HepG2 (cell line): Measurements from ENCODE around the gene MAPK9. TPM values are rescaled to one million over a fixed set of nuclear protein-coding genes. Genes with fewer than 3 reads are reported as not detected.

ENCODE experiments used
- ATAC-seq: fragments of 200-7000 bp; cut with Tn5 transposase; 3 replicates; pipeline ENCODE4 v1.9.1; 2020; ENCODE audit warnings: mild to moderate bottlenecking, moderate library complexity
- BruUV-seq: library from RNA; stranded (reverse); fragments of 400-500 nt; replicated peaks from 2 replicates; lab custom pipeline; 2021; lab: Mats Ljungman, UMichigan
- CTCF ChIA-PET: fragments of 300-600 bp; formaldehyde crosslinking; extraction: SDS; loops from one replicate; lab custom pipeline; 2021; ENCODE audit warnings: low total read pairs, inconsistent platforms, low intra/inter-chr PET ratio; lab: Yijun Ruan, JAX
- POLR2A ChIA-PET: fragments of 350-600 bp; sonication (Branson Sonifier 250); formaldehyde crosslinking; loops from one replicate; lab custom pipeline; 2020; ENCODE audit warnings: antibody characterized with exemption, inconsistent platforms; lab: Yijun Ruan, JAX
- DNase-seq: peaks from one replicate; pipeline ENCODE4 v3.0.0-alpha.2; 2015; ENCODE audit warnings: low spot score
- FAIRE-seq: peaks from 3 replicates; lab custom pipeline; 2011; peaks lifted over from hg19 to GRCh38; lab: Jason Lieb, UNC
- H2AFZ ChIP-seq: one replicate; pipeline ENCODE4 v1.6.1; 2011; ENCODE audit warnings: low read length, inconsistent platforms
- H3K27ac ChIP-seq: fragments of 300-600 bp; 3 replicates; pipeline ENCODE4 v1.8.0; 2011; ENCODE audit warnings: mixed run types, mild to moderate bottlenecking, mixed read lengths, low read length, inconsistent platforms; ENCODE audit not compliant: insufficient read depth; ENCODE audit errors: extremely low read length
- H3K27me3 ChIP-seq, 2 experiments: fragments of 200-600 bp in 1 of 2; 2 replicates in 1 of 2; 3 replicates in 1 of 2; pipeline versions ENCODE4 v1.6.0 to v1.8.0; 2011; ENCODE audit warnings: low read length in 2 of 2, mild to moderate bottlenecking in 2 of 2, moderate library complexity in 2 of 2, inconsistent platforms in 1 of 2; ENCODE audit not compliant: insufficient read depth in 2 of 2, control insufficient read depth in 1 of 2
- H3K36me3 ChIP-seq, 2 experiments: fragments of 200-600 bp in 1 of 2; replicated peaks in 1 of 2; 2 replicates in 1 of 2; 3 replicates in 1 of 2; pipeline versions ENCODE4 v1.5.1 to v1.8.0; 2011; ENCODE audit warnings: low read length in 2 of 2, inconsistent platforms in 1 of 2; ENCODE audit not compliant: insufficient read depth in 2 of 2, control insufficient read depth in 1 of 2
- H3K4me1 ChIP-seq: 2 replicates; pipeline ENCODE4 v1.5.1; 2012; ENCODE audit warnings: low read length, inconsistent platforms; ENCODE audit not compliant: insufficient read depth
- H3K4me2 ChIP-seq: 2 replicates; pipeline ENCODE4 v1.6.0; 2011; ENCODE audit warnings: low read depth, low read length, inconsistent platforms
- H3K4me3 ChIP-seq, 3 experiments: fragments of 200-600 bp in 1 of 3; sonication (generic), shearing (Covaris generic) in 1 of 3; replicated peaks in 1 of 3; 2 replicates each; pipeline ENCODE4 v1.5.1; 2011 to 2016; ENCODE audit warnings: low read length in 3 of 3, inconsistent platforms in 2 of 3, low read depth in 2 of 3, mild to moderate bottlenecking in 2 of 3, control low read depth in 1 of 3, mixed read lengths in 1 of 3; ENCODE audit not compliant: insufficient read depth in 1 of 3
- H3K79me2 ChIP-seq: one replicate; pipeline ENCODE4 v1.6.1; 2011; ENCODE audit warnings: low read length, inconsistent platforms; ENCODE audit not compliant: insufficient read depth
- H3K9ac ChIP-seq: 2 replicates; pipeline ENCODE4 v1.6.0; 2011; ENCODE audit warnings: mild to moderate bottlenecking, low read depth, low read length, inconsistent platforms; ENCODE audit not compliant: insufficient read depth
- H3K9me3 ChIP-seq: 2 replicates; pipeline ENCODE4 v1.5.1; 2012; ENCODE audit warnings: mild to moderate bottlenecking, low read length
- H4K20me1 ChIP-seq: 2 replicates; pipeline ENCODE4 v1.6.0; 2011; ENCODE audit warnings: inconsistent platforms, mild to moderate bottlenecking, low read length, moderate library complexity; ENCODE audit not compliant: insufficient read depth
- EED ChIP-seq: sonication (generic); formaldehyde crosslinking; IDR thresholded peaks from 2 replicates; pipeline ENCODE4 v1.5.0; 2020; ENCODE audit warnings: mild to moderate bottlenecking, missing genetic modification reagents
- MTF1 ChIP-seq: sonication (generic); formaldehyde crosslinking; IDR thresholded peaks from 2 replicates; pipeline ENCODE4 v1.5.0; 2020; ENCODE audit warnings: missing genetic modification reagents
- NFE2L1 ChIP-seq: sonication (generic); formaldehyde crosslinking; IDR thresholded peaks from 2 replicates; pipeline ENCODE4 v1.4.0; 2020; ENCODE audit warnings: missing genetic modification reagents, mild to moderate bottlenecking, borderline replicate concordance
- NFIC ChIP-seq: IDR thresholded peaks from 2 replicates; pipeline ENCODE4 v1.6.1; 2012; ENCODE audit warnings: mild to moderate bottlenecking, low read length, inconsistent platforms
- NR2F1 ChIP-seq, 2 experiments: fragments of 450-650 bp in 1 of 2; formaldehyde crosslinking in 1 of 2; IDR thresholded peaks; 2 replicates each; pipeline versions ENCODE4 v1.5.0 to v1.6.1; 2016 to 2020; ENCODE audit warnings: mild to moderate bottlenecking in 1 of 2, missing compliant biosample characterization in 1 of 2, missing genetic modification reagents in 1 of 2, moderate library complexity in 1 of 2
- RFX5 ChIP-seq: IDR thresholded peaks from 2 replicates; pipeline ENCODE4 v1.6.1; 2011; ENCODE audit warnings: low read depth, low read length, improper control_type of control experiment
- TMF1 ChIP-seq: sonication (generic); formaldehyde crosslinking; IDR thresholded peaks from 2 replicates; pipeline ENCODE4 v1.8.1; 2022; ENCODE audit warnings: low read depth, missing genetic modification reagents
- ZFP36L2 ChIP-seq: sonication (generic); formaldehyde crosslinking; IDR thresholded peaks from 2 replicates; pipeline ENCODE4 v1.4.0; 2020; ENCODE audit warnings: missing genetic modification reagents
- ZKSCAN5 ChIP-seq: sonication (generic); formaldehyde crosslinking; IDR thresholded peaks from 2 replicates; pipeline ENCODE4 v1.5.1; 2020; ENCODE audit warnings: mild to moderate bottlenecking, missing genetic modification reagents
- ZNF317 ChIP-seq: sonication (generic); formaldehyde crosslinking; IDR thresholded peaks from 2 replicates; pipeline ENCODE4 v1.5.0; 2020; ENCODE audit warnings: mild to moderate bottlenecking, missing genetic modification reagents
- ZNF329 ChIP-seq: sonication (generic); formaldehyde crosslinking; IDR thresholded peaks from 2 replicates; pipeline ENCODE4 v1.9.0; 2021; ENCODE audit warnings: low read depth, mild to moderate bottlenecking, missing genetic modification reagents
- ZNF431 ChIP-seq: sonication (generic); formaldehyde crosslinking; IDR thresholded peaks from 2 replicates; pipeline ENCODE4 v1.9.0; 2022; ENCODE audit warnings: missing genetic modification reagents, low read depth, mild to moderate bottlenecking, borderline replicate concordance
- ZNF672 ChIP-seq: sonication (generic); formaldehyde crosslinking; IDR thresholded peaks from 2 replicates; pipeline ENCODE4 v1.8.1; 2022; ENCODE audit warnings: missing genetic modification reagents
- ZNF747 ChIP-seq: sonication (generic); formaldehyde crosslinking; IDR thresholded peaks from 2 replicates; pipeline ENCODE4 v1.8.1; 2023; ENCODE audit warnings: missing genetic modification reagents, mild to moderate bottlenecking, borderline replicate concordance
- WGBS: methylation state at CpG from one replicate; pipeline ENCODE4 v1.1.6; 2017; ENCODE audit warnings: low lambda C conversion rate; 5-methylcytosine and 5-hydroxymethylcytosine counted together
- in situ Hi-C: cut with HindIII; loops from 2 replicates; pipeline ENCODE4 v1.10.0; 2017; ENCODE audit warnings: low pct_unique_long_range_greater_than_20kb; ENCODE audit not compliant: extremely low pct_ligation_motif_present
- intact Hi-C: fragments of 100-400 bp; cut with micrococcal nuclease; formaldehyde crosslinking; loops from one replicate; pipeline ENCODE4 v1.10.0; 2022; ENCODE audit not compliant: unreplicated experiment
- polyA plus RNA-seq, 8 experiments: library from polyadenylated mRNA; depleted of rRNA in 3 of 8; stranded (reverse) in 7 of 8; unstranded in 1 of 8; fragments of >200 nt; fragmentation: Illumina TruSeq in 4 of 8; extraction: Trizol in 4 of 8; gene quantifications; 2 replicates each; pipeline versions ENCODE4 v1.2.1 to v1.2.3, GENCODE V29; 2011 to 2016; ENCODE audit warnings: low read depth in 4 of 8, missing spikeins in 1 of 8, mixed read lengths in 1 of 8; ENCODE audit not compliant: insufficient read depth in 1 of 8
- total RNA-seq, 5 experiments: library from RNA; depleted of rRNA; stranded (reverse); fragments of >200 nt; fragmentation: Illumina TruSeq; extraction: Trizol; gene quantifications; 2 replicates each; pipeline ENCODE4 v1.2.3, GENCODE V29; 2016; ENCODE audit warnings: low read depth in 1 of 5
- TF ChIP-seq, protein P1 (sequence below): sonication (generic); formaldehyde crosslinking; IDR thresholded peaks from 2 replicates; pipeline ENCODE4 v1.5.0; 2020; ENCODE audit warnings: missing genetic modification reagents, mild to moderate bottlenecking, borderline replicate concordance
- TF ChIP-seq, protein P2 (sequence below): sonication (generic); formaldehyde crosslinking; IDR thresholded peaks from 2 replicates; pipeline ENCODE4 v1.4.0; 2020; ENCODE audit warnings: mild to moderate bottlenecking, missing genetic modification reagents
- TF ChIP-seq, protein P3 (sequence below): sonication (generic); formaldehyde crosslinking; IDR thresholded peaks from 2 replicates; pipeline ENCODE4 v1.4.0; 2020; ENCODE audit warnings: missing genetic modification reagents, borderline replicate concordance

The MAPK9 gene
- total and polyA plus RNA-seq, 2 of the 13 experiments (the other 11 are each of a cell fraction or from before 2014, with no cell fraction given) = 30.1 to 56.1 TPM

DNA sequence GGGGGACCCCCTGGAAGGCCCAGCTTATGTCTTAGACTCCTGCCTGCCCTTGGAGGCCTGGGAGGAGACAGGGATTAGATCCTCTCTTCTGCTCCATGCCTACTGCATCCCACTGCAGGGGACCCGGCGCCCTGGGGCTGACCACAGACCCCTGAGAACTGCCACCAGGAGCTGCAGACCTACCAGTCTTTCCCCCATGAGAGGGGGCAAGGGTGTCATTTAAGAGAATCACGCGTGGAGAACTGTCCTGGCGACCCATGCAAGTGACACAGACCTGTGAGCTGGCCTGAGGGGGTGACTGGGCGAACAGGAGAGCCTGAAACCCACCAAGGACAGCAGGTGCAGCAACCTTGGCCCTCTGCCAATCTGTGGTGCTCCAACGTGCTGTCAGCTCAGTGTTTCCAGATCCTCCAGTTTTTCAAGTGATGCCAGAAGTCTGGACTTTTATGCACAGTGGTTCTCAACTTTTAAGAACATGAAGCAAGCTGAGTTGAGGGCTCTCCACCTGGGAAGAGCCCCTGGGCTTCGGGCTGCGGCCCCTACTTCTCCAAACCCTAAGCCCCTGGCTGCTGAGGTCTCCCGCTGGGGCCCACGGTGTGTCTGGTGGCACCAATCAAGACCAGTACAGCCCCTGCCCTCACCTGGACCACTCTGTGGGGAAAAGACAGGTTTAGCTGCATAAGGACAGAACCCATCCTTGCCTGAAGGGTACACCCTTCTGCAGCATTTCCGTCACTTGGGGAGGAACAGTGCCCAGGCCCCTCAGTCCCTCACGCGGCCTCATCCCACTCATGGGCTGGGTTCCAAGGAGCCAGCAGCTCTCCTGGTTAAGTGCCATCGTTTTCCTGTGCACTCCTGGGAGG is 43.1 kb upstream of the MAPK9 start:
- Histone ChIP-seq H3K27me3 (peaks cover 2 to 48% of the 10 kb centered on the region in 2 experiments; a peak in 3 of 5 replicates), H3K4me1 (0 out of 2 replicates have a peak, but pooled peaks cover 8% of the 10 kb centered on the region), H3K27ac (no peak overlapping the region), H4K20me1 (no peaks in the 10 kb centered on the region), H3K36me3 (no peaks in the 10 kb centered on the region), H2AFZ (no peak overlapping the region), H3K4me3 (no peak overlapping the region), H3K9ac (no peak overlapping the region), H3K9me3 (no peaks in the 10 kb centered on the region), H3K4me2 (no peak overlapping the region), H3K79me2 (no peaks in the 10 kb centered on the region)
- ATAC-seq = no peak
- WGBS = 37% methylated on average over 8 of the region's 15 CpGs
- DNase-seq = no peak
- ChIA-PET POLR2A (no interaction called here), CTCF (no interaction called here)
- intact Hi-C loops (no loop called here), in situ Hi-C loops (no loop called here)
- FAIRE-seq = no peak
- no TSS peak for BruUV-seq
- no peak for TF ChIP-seq NR2F1 (CRISPR knock-in tag; IDR thresholded peaks at IDR 0.05)
- TF ChIP-seq, protein P1, sequence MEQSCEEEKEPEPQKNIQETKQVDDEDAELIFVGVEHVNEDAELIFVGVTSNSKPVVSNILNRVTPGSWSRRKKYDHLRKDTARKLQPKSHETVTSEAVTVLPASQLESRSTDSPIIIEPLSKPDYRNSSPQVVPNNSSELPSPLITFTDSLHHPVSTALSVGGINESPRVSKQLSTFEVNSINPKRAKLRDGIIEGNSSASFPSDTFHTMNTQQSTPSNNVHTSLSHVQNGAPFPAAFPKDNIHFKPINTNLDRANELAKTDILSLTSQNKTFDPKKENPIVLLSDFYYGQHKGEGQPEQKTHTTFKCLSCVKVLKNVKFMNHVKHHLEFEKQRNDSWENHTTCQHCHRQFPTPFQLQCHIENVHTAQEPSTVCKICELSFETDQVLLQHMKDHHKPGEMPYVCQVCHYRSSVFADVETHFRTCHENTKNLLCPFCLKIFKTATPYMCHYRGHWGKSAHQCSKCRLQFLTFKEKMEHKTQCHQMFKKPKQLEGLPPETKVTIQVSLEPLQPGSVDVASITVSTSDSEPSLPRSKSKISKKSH (CRISPR knock-in tag) = no peak
- TF ChIP-seq, protein P2, sequence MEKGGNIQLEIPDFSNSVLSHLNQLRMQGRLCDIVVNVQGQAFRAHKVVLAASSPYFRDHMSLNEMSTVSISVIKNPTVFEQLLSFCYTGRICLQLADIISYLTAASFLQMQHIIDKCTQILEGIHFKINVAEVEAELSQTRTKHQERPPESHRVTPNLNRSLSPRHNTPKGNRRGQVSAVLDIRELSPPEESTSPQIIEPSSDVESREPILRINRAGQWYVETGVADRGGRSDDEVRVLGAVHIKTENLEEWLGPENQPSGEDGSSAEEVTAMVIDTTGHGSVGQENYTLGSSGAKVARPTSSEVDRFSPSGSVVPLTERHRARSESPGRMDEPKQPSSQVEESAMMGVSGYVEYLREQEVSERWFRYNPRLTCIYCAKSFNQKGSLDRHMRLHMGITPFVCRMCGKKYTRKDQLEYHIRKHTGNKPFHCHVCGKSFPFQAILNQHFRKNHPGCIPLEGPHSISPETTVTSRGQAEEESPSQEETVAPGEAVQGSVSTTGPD (CRISPR knock-in tag) = no peak
- no peak for TF ChIP-seq ZFP36L2 (CRISPR knock-in tag)
- no peak for TF ChIP-seq NFE2L1 (CRISPR knock-in tag)
- no peak for TF ChIP-seq ZNF672 (CRISPR knock-in tag)
- no peak for TF ChIP-seq EED (CRISPR knock-in tag)
- TF ChIP-seq ZNF329 = no peak
- TF ChIP-seq ZKSCAN5 (CRISPR knock-in tag) = no peak
- no peak for TF ChIP-seq RFX5
- no peak for TF ChIP-seq ZNF431
- no peak for TF ChIP-seq NFIC
- TF ChIP-seq, protein P3, sequence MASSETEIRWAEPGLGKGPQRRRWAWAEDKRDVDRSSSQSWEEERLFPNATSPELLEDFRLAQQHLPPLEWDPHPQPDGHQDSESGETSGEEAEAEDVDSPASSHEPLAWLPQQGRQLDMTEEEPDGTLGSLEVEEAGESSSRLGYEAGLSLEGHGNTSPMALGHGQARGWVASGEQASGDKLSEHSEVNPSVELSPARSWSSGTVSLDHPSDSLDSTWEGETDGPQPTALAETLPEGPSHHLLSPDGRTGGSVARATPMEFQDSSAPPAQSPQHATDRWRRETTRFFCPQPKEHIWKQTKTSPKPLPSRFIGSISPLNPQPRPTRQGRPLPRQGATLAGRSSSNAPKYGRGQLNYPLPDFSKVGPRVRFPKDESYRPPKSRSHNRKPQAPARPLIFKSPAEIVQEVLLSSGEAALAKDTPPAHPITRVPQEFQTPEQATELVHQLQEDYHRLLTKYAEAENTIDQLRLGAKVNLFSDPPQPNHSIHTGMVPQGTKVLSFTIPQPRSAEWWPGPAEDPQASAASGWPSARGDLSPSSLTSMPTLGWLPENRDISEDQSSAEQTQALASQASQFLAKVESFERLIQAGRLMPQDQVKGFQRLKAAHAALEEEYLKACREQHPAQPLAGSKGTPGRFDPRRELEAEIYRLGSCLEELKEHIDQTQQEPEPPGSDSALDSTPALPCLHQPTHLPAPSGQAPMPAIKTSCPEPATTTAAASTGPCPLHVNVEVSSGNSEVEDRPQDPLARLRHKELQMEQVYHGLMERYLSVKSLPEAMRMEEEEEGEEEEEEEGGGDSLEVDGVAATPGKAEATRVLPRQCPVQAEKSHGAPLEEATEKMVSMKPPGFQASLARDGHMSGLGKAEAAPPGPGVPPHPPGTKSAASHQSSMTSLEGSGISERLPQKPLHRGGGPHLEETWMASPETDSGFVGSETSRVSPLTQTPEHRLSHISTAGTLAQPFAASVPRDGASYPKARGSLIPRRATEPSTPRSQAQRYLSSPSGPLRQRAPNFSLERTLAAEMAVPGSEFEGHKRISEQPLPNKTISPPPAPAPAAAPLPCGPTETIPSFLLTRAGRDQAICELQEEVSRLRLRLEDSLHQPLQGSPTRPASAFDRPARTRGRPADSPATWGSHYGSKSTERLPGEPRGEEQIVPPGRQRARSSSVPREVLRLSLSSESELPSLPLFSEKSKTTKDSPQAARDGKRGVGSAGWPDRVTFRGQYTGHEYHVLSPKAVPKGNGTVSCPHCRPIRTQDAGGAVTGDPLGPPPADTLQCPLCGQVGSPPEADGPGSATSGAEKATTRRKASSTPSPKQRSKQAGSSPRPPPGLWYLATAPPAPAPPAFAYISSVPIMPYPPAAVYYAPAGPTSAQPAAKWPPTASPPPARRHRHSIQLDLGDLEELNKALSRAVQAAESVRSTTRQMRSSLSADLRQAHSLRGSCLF (CRISPR knock-in tag) = no peak
- no peak for TF ChIP-seq TMF1 (CRISPR knock-in tag)
- TF ChIP-seq ZNF317 (CRISPR knock-in tag) = no peak
- TF ChIP-seq MTF1 (CRISPR knock-in tag) = no peak
- no peak for TF ChIP-seq ZNF747 (CRISPR knock-in tag)
